Bronchial epithelial cell (primary cell): ENCODE results near the gene FAM120A. TPM values are rescaled to one million over a fixed set of nuclear protein-coding genes. Genes with fewer than 3 reads are reported as not detected.

Experiments
- DNase-seq: peaks from one replicate; pipeline ENCODE4 v3.0.0-alpha.2; 2010; ENCODE audit warnings: low read depth
- FAIRE-seq: peaks from 2 replicates; lab custom pipeline; 2011; peaks lifted over from hg19 to GRCh38; lab: Jason Lieb, UNC
- H3K27me3 ChIP-seq: 2 replicates; pipeline ENCODE4 v1.5.1; 2011; ENCODE audit warnings: low read length; ENCODE audit not compliant: control insufficient read depth, insufficient read depth
- H3K36me3 ChIP-seq: 2 replicates; pipeline ENCODE4 v1.5.1; 2011; ENCODE audit warnings: low read length; ENCODE audit not compliant: control insufficient read depth, insufficient read depth
- H3K4me3 ChIP-seq: 2 replicates; pipeline ENCODE4 v1.5.1; 2011; ENCODE audit warnings: mild to moderate bottlenecking, low read depth, low read length, control low read depth
- CTCF ChIP-seq: IDR thresholded peaks from 2 replicates; pipeline ENCODE4 v1.5.1; 2011; ENCODE audit warnings: mild to moderate bottlenecking, moderate library complexity, low read length, control low read depth, inconsistent platforms; ENCODE audit not compliant: insufficient read depth, severe bottlenecking
- total RNA-seq: library from RNA; depleted of rRNA; stranded (reverse); fragments of >200 nt; gene quantifications from 2 replicates; pipeline ENCODE4 v1.2.1, GENCODE V29; 2014

The FAM120A gene
- total RNA-seq, 1 donor from 2014 or later, result 69.0 TPM

GRCh38 chr9:93580654-93581380 lies 129.3 kb downstream of the FAM120A start:
- no peak for TF ChIP-seq CTCF
- H3K4me3 ChIP-seq, result no peak overlapping the region
- DNase-seq (no peak), FAIRE-seq (no peak)
- no peaks in the 10 kb centered on the region for H3K36me3 ChIP-seq
- H3K27me3 ChIP-seq, result no peaks in the 10 kb centered on the region

GRCh38 chr9:93582115-93582514 lies 130.6 kb downstream of the FAM120A start:
- no peak overlapping the region for H3K4me3 ChIP-seq
- TF ChIP-seq CTCF, result no peak
- H3K27me3 ChIP-seq, result no peaks in the 10 kb centered on the region
- no peak for DNase-seq
- no peaks in the 10 kb centered on the region for H3K36me3 ChIP-seq
- no peak for FAIRE-seq

GRCh38 chr9:93582550-93582949 lies 131.1 kb downstream of the FAM120A start:
- DNase-seq (no peak), FAIRE-seq (no peak)
- no peak for TF ChIP-seq CTCF
- H3K36me3 ChIP-seq, result no peaks in the 10 kb centered on the region
- no peaks in the 10 kb centered on the region for H3K27me3 ChIP-seq
- no peak overlapping the region for H3K4me3 ChIP-seq

- Histone ChIP-seq H3K4me3 (no peak overlapping the region), H3K27me3 (no peaks in the 10 kb centered on the region), H3K36me3 (no peaks in the 10 kb centered on the region)
- FAIRE-seq, result no peak
- TF ChIP-seq CTCF, result no peak
- no peak for DNase-seq
Measured at GRCh38 chr9:93585259-93585658, 133.8 kb downstream of the FAM120A start.

- Histone ChIP-seq H3K27me3 (no peaks in the 10 kb centered on the region), H3K36me3 (no peaks in the 10 kb centered on the region), H3K4me3 (no peak overlapping the region)
- FAIRE-seq, result no peak
- no peak for DNase-seq
- TF ChIP-seq CTCF, result no peak
Measured at GRCh38 chr9:93585695-93586094, 134.2 kb downstream of the FAM120A start.
